HCT116 (cell line): ENCODE data around the gene HEPN1. TPM values are rescaled to one million over a fixed set of nuclear protein-coding genes. Genes with fewer than 3 reads are reported as not detected.

Experiments
- ATAC-seq: fragments of 200-7000 bp; cut with Tn5 transposase; 2 replicates; pipeline ENCODE4 v1.9.1; 2020; ENCODE audit warnings: mild to moderate bottlenecking, moderate library complexity
- BruUV-seq: library from RNA; stranded (reverse); fragments of 400-500 nt; replicated peaks from 2 replicates; lab custom pipeline; 2021; lab: Mats Ljungman, UMichigan
- CTCF ChIA-PET: fragments of 300-600 bp; sonication (Branson Sonifier 250); formaldehyde crosslinking; loops from one replicate; lab custom pipeline; 2021; ENCODE audit warnings: antibody characterized with exemption; lab: Charles Lee
- POLR2A ChIA-PET: fragments of 300-600, 350-600 bp; sonication (Branson Sonifier 250); formaldehyde crosslinking; loops from one replicate; lab custom pipeline; 2021; ENCODE audit warnings: antibody characterized with exemption; lab: Charles Lee
- RAD21 ChIA-PET, 2 experiments: fragments of 300-600 bp; sonication (Branson Sonifier 250); formaldehyde crosslinking; loops; one replicate each; lab custom pipeline; 2023; ENCODE audit warnings: low total read pairs in 2 of 2; ENCODE audit not compliant: uncharacterized antibody in 2 of 2, unreplicated experiment in 2 of 2, low non-redundant PET in 1 of 2; lab: Charles Lee
- DNase-seq: peaks from one replicate; pipeline ENCODE4 v3.0.0-alpha.2; 2010; ENCODE audit warnings: low read depth, low spot score
- H2AFZ ChIP-seq: fragments of 200-600 bp; shearing (Covaris generic), sonication (generic); 2 replicates; pipeline ENCODE4 v1.6.1; 2017; ENCODE audit warnings: low read depth, mixed run types, mixed read lengths, antibody characterized with exemption, low read length; ENCODE audit not compliant: poor library complexity, severe bottlenecking
- H3K27ac ChIP-seq: 2 replicates; pipeline ENCODE4 v1.5.1; 2012; ENCODE audit warnings: low read depth, low read length
- H3K27me3 ChIP-seq: fragments of 200-600 bp; sonication (generic); 2 replicates; pipeline ENCODE4 v1.6.1; 2016; ENCODE audit warnings: mixed run types, low read length, mixed read lengths; ENCODE audit not compliant: insufficient read depth
- H3K36me3 ChIP-seq, 2 experiments: fragments of 200-500 bp in 1 of 2; fragments of 200-600 bp in 1 of 2; sonication (Bioruptor generic) in 1 of 2; sonication (generic) in 1 of 2; 2 replicates each; pipeline versions ENCODE4 v1.5.1 to v1.6.1; 2014 to 2016; ENCODE audit warnings: low read length in 2 of 2, inconsistent platforms in 1 of 2, mixed read lengths in 1 of 2, mixed run types in 1 of 2; ENCODE audit not compliant: insufficient read depth in 2 of 2, control insufficient read depth in 1 of 2
- H3K4me1 ChIP-seq, 2 experiments: fragments of 200-600 bp in 1 of 2; sonication (generic) in 1 of 2; 2 replicates each; pipeline versions ENCODE4 v1.5.1 to v1.6.1; 2012 to 2017; ENCODE audit warnings: low read length in 2 of 2, inconsistent platforms in 1 of 2, mild to moderate bottlenecking in 1 of 2, mixed read lengths in 1 of 2, mixed run types in 1 of 2, moderate library complexity in 1 of 2; ENCODE audit not compliant: insufficient read depth in 2 of 2, control insufficient read depth in 1 of 2
- H3K4me2 ChIP-seq: fragments of 200-600 bp; sonication (generic); 2 replicates; pipeline ENCODE4 v1.6.1; 2017; ENCODE audit warnings: mixed run types, low read length, mixed read lengths
- H3K4me3 ChIP-seq, 2 experiments: fragments of 200-600 bp in 1 of 2; sonication (generic) in 1 of 2; replicated peaks in 1 of 2; 2 replicates each; pipeline ENCODE4 v1.5.1; 2011 to 2016; ENCODE audit warnings: low read length in 2 of 2, control low read depth in 1 of 2, low read depth in 1 of 2, mild to moderate bottlenecking in 1 of 2, mixed read lengths in 1 of 2, mixed run types in 1 of 2
- H3K79me2 ChIP-seq: fragments of 200-600 bp; sonication (generic); 2 replicates; pipeline ENCODE4 v1.6.1; 2017; ENCODE audit warnings: mild to moderate bottlenecking, mixed run types, low read length, moderate library complexity, mixed read lengths; ENCODE audit not compliant: insufficient read depth
- H3K9ac ChIP-seq: fragments of 200-600 bp; sonication (generic); 2 replicates; pipeline ENCODE4 v1.6.1; 2016; ENCODE audit warnings: low read length, mixed read lengths
- H3K9me2 ChIP-seq: fragments of 200-600 bp; sonication (generic), shearing (Covaris generic); 2 replicates; pipeline ENCODE4 v1.6.1; 2017; ENCODE audit warnings: mixed run types, mild to moderate bottlenecking, moderate library complexity; ENCODE audit not compliant: insufficient read depth
- H3K9me3 ChIP-seq, 2 experiments: fragments of 200-500 bp in 1 of 2; fragments of 200-600 bp in 1 of 2; sonication (Bioruptor generic) in 1 of 2; sonication (generic) in 1 of 2; 2 replicates each; pipeline ENCODE4 v1.6.1; 2014 to 2017; ENCODE audit warnings: low read length in 2 of 2, mixed read lengths in 2 of 2, inconsistent platforms in 1 of 2, low read depth in 1 of 2, mild to moderate bottlenecking in 1 of 2, mixed run types in 1 of 2, moderate library complexity in 1 of 2; ENCODE audit not compliant: control insufficient read depth in 1 of 2, insufficient read depth in 1 of 2
- H4K20me1 ChIP-seq: fragments of 200-600 bp; sonication (generic), shearing (Covaris generic); 2 replicates; pipeline ENCODE4 v1.6.1; 2017; ENCODE audit warnings: mixed run types, mild to moderate bottlenecking, moderate library complexity; ENCODE audit not compliant: insufficient read depth
- EGR1 ChIP-seq: IDR thresholded peaks from 2 replicates; pipeline ENCODE4 v1.6.1; 2012; ENCODE audit warnings: low read depth
- ELF1 ChIP-seq: IDR thresholded peaks from 2 replicates; pipeline ENCODE4 v1.6.1; 2012; ENCODE audit warnings: low read depth, borderline replicate concordance
- EZH2 ChIP-seq: fragments of 200-600 bp; sonication (generic); IDR thresholded peaks from 2 replicates; pipeline ENCODE4 v1.6.1; 2017; ENCODE audit warnings: antibody characterized with exemption, mixed run types
- JUND ChIP-seq: IDR thresholded peaks from 2 replicates; pipeline ENCODE4 v1.6.1; 2012
- POLR2AphosphoS5 ChIP-seq: IDR thresholded peaks from 2 replicates; pipeline ENCODE4 v1.6.1; 2011; ENCODE audit warnings: mild to moderate bottlenecking, low read depth, low read length, moderate library complexity
- RAD21 ChIP-seq: IDR thresholded peaks from 2 replicates; pipeline ENCODE4 v1.6.1; 2012; ENCODE audit warnings: low read depth, mild to moderate bottlenecking
- YY1 ChIP-seq: IDR thresholded peaks from 2 replicates; pipeline ENCODE4 v1.6.1; 2011; ENCODE audit warnings: low read length, low read depth, moderate library complexity, mild to moderate bottlenecking; ENCODE audit not compliant: insufficient replicate concordance; ENCODE audit errors: extremely low read depth
- ZFX ChIP-seq: fragments of 450-650 bp; IDR thresholded peaks from 2 replicates; pipeline ENCODE4 v1.6.1; 2017
- ZNF274 ChIP-seq: fragments of 200-500 bp; sonication (Bioruptor generic); IDR thresholded peaks from 2 replicates; pipeline ENCODE4 v1.6.1; 2014; ENCODE audit warnings: mild to moderate bottlenecking, low read depth, low read length, inconsistent platforms
- intact Hi-C: fragments of 100-400 bp; cut with micrococcal nuclease; formaldehyde crosslinking; loops from 2 replicates; pipeline ENCODE4 v1.10.0; 2022
- total RNA-seq: library from RNA; stranded (reverse); gene quantifications from one replicate; pipeline ENCODE4 v1.2.1, GENCODE V29; 2021; ENCODE audit not compliant: unreplicated experiment
- TF ChIP-seq, protein P1 (sequence below): IDR thresholded peaks from 2 replicates; pipeline ENCODE4 v1.6.1; 2012; ENCODE audit warnings: low read depth
- TF ChIP-seq, protein P2 (sequence below), 3 experiments: fragments of 200-600 bp in 1 of 3; sonication (generic) in 1 of 3; IDR thresholded peaks in 2 of 3; conservative IDR thresholded peaks in 1 of 3; 2 replicates each; pipeline ENCODE4 v1.5.1; 2012 to 2017; ENCODE audit warnings: low read depth in 2 of 3, low read length in 2 of 3, antibody characterized with exemption in 1 of 3, borderline replicate concordance in 1 of 3, control low read depth in 1 of 3, mild to moderate bottlenecking in 1 of 3, mixed read lengths in 1 of 3, mixed run types in 1 of 3, moderate library complexity in 1 of 3; ENCODE audit not compliant: insufficient read depth in 1 of 3
- TF ChIP-seq, protein P3 (sequence below): IDR thresholded peaks from 2 replicates; pipeline ENCODE4 v1.6.1; 2012
- TF ChIP-seq, protein P4 (sequence below): IDR thresholded peaks from 2 replicates; pipeline ENCODE4 v1.6.1; 2012
- TF ChIP-seq, protein P5 (sequence below): IDR thresholded peaks from 2 replicates; pipeline ENCODE4 v1.6.1; 2011; ENCODE audit warnings: mild to moderate bottlenecking, low read length, moderate library complexity; ENCODE audit not compliant: insufficient replicate concordance; ENCODE audit errors: extremely low read depth

The HEPN1 gene
- total RNA-seq, 1 experiment from 2014 or later, result not detected

DNA sequence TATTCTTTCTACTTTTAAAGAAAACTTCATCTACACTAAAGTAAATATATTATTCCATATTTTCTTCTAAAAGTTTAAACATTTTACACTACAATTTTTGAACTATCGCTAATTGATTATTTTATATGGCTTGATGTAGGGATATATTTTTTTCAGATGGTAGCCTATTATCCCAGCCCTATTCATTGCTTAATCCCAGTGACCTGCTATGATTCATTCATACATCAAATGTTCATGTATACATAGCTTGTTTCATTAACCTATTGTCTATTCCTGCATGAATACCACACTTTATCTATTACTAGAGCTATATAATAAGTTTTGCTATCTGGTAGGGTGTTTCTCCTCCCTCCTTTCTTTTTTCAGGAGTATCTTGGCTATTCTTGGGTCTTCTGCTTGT, 16.4 kb upstream of the HEPN1 start:
- H3K9ac ChIP-seq, result no peak overlapping the region
- no peaks in the 10 kb centered on the region for H3K36me3 ChIP-seq
- H3K9me3 ChIP-seq, result no peaks in the 10 kb centered on the region
- ChIA-PET CTCF (interaction anchor here (1.6 kb wide), 1 partner anchor 26 kb away, joined by 6 read pairs; no protein-coding TSS in a partner anchor), POLR2A (no interaction called here), RAD21 (interaction anchor here in 1 of 2 experiments (0.6 kb wide), 1 partner anchor 284 kb away, joined by 6 read pairs; no protein-coding TSS in a partner anchor)
- H3K4me1 ChIP-seq, result peaks cover 6 to 40% of the 10 kb centered on the region in 2 experiments
- H3K9me2 ChIP-seq, result 0 out of 2 replicates have a peak, but pooled peaks cover 3% of the 10 kb centered on the region
- no TSS peak for BruUV-seq
- H3K4me3 ChIP-seq, result no peak overlapping the region
- no peak overlapping the region for H2AFZ ChIP-seq
- H3K27me3 ChIP-seq, result no peaks in the 10 kb centered on the region
- ATAC-seq, result no peak
- intact Hi-C loops, result no loop called here
- no peak for DNase-seq
- no peaks in the 10 kb centered on the region for H4K20me1 ChIP-seq
- no peak overlapping the region for H3K27ac ChIP-seq
- no peak overlapping the region for H3K4me2 ChIP-seq
- no peaks in the 10 kb centered on the region for H3K79me2 ChIP-seq
- no peak for TF ChIP-seq ZFX
- TF ChIP-seq, protein P1, sequence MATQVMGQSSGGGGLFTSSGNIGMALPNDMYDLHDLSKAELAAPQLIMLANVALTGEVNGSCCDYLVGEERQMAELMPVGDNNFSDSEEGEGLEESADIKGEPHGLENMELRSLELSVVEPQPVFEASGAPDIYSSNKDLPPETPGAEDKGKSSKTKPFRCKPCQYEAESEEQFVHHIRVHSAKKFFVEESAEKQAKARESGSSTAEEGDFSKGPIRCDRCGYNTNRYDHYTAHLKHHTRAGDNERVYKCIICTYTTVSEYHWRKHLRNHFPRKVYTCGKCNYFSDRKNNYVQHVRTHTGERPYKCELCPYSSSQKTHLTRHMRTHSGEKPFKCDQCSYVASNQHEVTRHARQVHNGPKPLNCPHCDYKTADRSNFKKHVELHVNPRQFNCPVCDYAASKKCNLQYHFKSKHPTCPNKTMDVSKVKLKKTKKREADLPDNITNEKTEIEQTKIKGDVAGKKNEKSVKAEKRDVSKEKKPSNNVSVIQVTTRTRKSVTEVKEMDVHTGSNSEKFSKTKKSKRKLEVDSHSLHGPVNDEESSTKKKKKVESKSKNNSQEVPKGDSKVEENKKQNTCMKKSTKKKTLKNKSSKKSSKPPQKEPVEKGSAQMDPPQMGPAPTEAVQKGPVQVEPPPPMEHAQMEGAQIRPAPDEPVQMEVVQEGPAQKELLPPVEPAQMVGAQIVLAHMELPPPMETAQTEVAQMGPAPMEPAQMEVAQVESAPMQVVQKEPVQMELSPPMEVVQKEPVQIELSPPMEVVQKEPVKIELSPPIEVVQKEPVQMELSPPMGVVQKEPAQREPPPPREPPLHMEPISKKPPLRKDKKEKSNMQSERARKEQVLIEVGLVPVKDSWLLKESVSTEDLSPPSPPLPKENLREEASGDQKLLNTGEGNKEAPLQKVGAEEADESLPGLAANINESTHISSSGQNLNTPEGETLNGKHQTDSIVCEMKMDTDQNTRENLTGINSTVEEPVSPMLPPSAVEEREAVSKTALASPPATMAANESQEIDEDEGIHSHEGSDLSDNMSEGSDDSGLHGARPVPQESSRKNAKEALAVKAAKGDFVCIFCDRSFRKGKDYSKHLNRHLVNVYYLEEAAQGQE, result no peak
- TF ChIP-seq, protein P2, sequence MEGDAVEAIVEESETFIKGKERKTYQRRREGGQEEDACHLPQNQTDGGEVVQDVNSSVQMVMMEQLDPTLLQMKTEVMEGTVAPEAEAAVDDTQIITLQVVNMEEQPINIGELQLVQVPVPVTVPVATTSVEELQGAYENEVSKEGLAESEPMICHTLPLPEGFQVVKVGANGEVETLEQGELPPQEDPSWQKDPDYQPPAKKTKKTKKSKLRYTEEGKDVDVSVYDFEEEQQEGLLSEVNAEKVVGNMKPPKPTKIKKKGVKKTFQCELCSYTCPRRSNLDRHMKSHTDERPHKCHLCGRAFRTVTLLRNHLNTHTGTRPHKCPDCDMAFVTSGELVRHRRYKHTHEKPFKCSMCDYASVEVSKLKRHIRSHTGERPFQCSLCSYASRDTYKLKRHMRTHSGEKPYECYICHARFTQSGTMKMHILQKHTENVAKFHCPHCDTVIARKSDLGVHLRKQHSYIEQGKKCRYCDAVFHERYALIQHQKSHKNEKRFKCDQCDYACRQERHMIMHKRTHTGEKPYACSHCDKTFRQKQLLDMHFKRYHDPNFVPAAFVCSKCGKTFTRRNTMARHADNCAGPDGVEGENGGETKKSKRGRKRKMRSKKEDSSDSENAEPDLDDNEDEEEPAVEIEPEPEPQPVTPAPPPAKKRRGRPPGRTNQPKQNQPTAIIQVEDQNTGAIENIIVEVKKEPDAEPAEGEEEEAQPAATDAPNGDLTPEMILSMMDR (IDR thresholded peaks at IDR 0.05 in 2 of 3, conservative IDR thresholded peaks at IDR 0.05 in 1 of 3; ENCODE audit: borderline replicate concordance in 1 of 3, insufficient read depth in 1 of 3, low read depth in 2 of 3, low read length in 2 of 3), result no peak
- TF ChIP-seq RAD21, result no peak
- TF ChIP-seq, protein P3, sequence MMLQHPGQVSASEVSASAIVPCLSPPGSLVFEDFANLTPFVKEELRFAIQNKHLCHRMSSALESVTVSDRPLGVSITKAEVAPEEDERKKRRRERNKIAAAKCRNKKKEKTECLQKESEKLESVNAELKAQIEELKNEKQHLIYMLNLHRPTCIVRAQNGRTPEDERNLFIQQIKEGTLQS, result no peak
- no peak for TF ChIP-seq JUND
- no peak for TF ChIP-seq EZH2
- TF ChIP-seq YY1, result no peak
- no peak for TF ChIP-seq ZNF274
- TF ChIP-seq ELF1, result no peak
- TF ChIP-seq EGR1, result no peak
- TF ChIP-seq, protein P4, sequence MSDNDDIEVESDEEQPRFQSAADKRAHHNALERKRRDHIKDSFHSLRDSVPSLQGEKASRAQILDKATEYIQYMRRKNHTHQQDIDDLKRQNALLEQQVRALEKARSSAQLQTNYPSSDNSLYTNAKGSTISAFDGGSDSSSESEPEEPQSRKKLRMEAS, result no peak
- no peak for TF ChIP-seq POLR2AphosphoS5
- TF ChIP-seq, protein P5, sequence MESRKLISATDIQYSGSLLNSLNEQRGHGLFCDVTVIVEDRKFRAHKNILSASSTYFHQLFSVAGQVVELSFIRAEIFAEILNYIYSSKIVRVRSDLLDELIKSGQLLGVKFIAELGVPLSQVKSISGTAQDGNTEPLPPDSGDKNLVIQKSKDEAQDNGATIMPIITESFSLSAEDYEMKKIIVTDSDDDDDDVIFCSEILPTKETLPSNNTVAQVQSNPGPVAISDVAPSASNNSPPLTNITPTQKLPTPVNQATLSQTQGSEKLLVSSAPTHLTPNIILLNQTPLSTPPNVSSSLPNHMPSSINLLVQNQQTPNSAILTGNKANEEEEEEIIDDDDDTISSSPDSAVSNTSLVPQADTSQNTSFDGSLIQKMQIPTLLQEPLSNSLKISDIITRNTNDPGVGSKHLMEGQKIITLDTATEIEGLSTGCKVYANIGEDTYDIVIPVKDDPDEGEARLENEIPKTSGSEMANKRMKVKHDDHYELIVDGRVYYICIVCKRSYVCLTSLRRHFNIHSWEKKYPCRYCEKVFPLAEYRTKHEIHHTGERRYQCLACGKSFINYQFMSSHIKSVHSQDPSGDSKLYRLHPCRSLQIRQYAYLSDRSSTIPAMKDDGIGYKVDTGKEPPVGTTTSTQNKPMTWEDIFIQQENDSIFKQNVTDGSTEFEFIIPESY, result no peak
- TF ChIP-seq, all 23 proteins: peak for 0
